Globus pallidus (tissue), 1 donor: ENCODE data around the gene TMEM45A.

Experiments used
- DNase-seq: peaks from one replicate; pipeline ENCODE4 v3.0.0-alpha.2; 2015; ENCODE audit warnings: low spot score

Gene TMEM45A

GRCh38 chr3:100613721-100614390 lies 121.4 kb downstream of the TMEM45A start:
- no peak for DNase-seq

GRCh38 chr3:100614941-100615340 lies 122.5 kb downstream of the TMEM45A start:
- DNase-seq: no peak

GRCh38 chr3:100615684-100616083 lies 123.3 kb downstream of the TMEM45A start:
- DNase-seq: no peak

- DNase-seq: no peak
Observed at GRCh38 chr3:100621251-100621650, 128.8 kb downstream of the TMEM45A start.
